Measurements from ENCODE around the gene RETREG3.
A peak's percentile ranks its signal among the peaks of the same experiment; 100 is the strongest.
"Not testable (repeated sequence)": the region's sequence is repeated elsewhere in the genome, so short reads cannot be mapped to it uniquely, and the experiment has no call there.

RETREG3 gene

DNA sequence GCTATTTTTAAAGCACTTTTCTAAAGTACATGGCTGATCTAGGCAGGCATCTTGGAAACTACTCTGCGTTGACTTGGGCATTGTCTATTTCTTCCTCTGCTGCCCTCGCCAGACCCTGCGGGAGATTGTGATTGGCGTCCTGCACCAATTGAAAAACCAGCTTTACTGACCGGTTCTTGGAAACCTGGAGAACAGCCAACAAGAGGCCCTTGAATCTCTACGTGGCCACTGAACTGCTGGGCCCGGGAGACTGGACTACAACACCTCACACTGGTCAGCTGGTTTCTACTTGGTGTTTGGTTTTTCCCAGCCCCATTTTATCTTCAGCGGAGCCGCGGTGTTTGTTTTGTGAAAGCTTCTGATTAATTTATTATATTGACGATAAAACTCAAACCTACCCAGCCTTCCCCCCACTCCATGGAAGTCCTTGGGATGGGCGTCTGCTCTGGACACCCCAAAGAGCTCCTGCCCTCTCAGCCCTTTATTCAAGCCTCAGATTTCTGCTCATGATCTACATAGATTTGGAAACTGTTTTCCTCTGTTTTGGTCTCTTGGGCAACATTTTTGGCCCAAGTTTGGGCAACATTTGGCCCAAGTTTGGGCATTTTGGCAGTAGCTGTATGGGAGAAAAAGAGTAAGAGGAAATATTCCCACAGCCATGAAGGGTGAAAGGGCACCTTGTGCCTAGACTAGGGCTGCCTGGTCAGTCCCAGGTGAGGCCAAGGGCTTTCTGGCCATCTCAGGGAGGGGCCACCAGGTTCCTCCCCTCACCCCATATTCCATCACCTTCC is 37.5 kb downstream of the RETREG3 start:
- no peak for DNase-seq (ENCODE audit: low spot score)

DNA sequence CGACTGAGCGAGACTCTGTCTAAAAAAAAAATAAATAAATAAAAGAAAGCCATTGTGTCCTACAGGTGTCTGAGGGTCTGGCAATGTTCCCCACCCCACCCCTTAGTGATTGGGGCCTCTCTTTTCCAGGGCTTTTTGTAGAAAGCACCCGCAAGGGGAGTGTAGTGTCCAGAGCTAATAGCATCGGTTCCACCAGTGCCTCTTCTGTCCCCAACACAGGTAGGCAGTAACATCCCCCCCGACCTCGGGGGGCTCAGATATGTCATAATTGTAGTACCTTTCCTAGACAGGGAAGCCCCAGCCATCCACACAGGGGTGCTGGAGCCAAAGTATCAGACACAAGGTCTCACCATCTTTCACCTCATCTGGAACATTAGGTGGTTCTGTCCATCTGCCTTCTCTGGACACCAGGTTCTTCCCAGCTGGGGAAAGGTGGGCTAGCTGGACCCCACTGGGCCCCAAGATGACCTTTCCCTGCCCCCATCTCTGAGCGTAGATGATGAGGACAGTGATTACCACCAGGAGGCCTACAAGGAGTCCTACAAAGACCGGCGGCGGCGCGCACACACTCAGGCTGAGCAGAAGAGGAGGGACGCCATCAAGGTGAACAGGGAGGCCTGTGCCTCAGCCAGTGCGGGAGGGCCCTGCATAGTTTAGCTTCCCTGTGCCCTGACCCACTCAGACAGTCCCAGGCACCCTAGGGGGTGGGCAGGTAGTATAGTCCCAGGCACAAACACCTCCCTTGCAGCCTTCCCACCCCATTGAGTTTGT is 40.6 kb downstream of the RETREG3 start:
- no peak for DNase-seq (ENCODE audit: low spot score)

DNA sequence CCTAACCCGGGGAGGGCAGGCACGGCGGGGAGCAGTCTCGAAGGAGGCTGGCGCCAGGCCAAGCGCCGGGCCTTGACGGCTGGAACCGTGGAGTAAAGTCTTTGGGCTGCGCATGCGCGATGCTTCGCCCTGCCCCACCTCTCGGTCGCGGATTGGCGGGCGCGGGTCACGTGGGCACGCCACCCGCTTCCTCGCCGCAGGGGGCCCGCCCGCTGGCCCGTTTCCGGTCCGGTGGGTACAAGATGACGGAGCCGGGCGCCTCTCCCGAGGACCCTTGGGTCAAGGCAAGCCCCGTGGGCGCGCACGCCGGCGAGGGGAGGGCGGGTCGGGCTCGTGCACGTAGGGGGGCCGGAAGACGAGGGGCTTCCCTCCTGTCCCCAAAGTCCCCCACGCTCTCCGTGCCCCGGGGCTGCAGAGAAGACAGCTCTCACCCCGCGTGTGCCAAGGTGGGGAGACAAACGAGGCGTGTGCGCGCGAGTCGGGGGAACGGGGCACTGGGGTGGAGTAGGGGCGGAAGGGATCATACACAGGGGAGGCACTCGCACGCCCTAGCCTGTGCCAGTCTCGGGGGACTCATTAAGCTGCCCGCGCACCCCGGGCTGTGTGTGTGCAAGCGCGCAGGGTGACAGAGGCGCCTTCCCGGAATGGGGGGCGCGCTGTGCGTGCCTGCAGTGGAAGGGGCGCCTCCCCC is 42.1 kb downstream of the RETREG3 start, which contains the start of gene MLX:
Gene MLX, plus strand, starts transcription at position 218 of the 691 bp plus-strand sequence. Its CDS starts 25 bp downstream, at position 243.
- peak; percentile 100 for DNase-seq (ENCODE audit: low spot score)

DNA sequence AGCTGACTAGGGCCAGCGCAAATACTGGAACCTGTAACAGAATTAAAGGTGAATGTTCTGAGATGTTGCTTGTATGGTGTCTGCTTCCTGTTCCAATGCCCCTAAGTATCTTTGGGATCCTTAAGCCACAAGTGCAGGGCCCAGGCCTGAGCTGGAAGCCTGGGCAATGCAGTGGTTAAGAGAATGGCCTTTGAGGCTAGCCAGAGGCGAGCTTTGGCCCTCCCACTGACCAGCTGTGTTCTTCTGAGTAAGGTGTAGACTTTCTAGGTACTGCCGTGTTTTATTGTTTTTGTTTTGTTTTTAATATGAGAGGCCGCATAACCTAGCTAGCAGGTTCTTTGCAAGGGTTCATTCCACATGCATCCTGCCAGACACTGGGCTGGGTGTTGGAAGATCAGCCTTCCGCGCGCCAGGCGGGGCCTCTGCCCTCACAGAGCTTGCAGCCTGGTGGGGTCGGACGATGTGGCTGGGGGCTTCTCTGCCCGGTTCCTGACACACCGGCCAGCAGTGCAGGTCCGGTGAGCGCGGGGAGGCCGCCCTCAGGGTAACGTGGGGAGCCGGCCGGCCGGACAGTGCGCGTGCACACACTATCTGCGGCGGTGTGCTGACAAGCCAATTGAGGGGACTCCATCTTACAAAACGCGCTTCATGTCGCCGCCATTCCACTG is 42.8 kb downstream of the RETREG3 start:
- no peak for DNase-seq (ENCODE audit: low spot score)

DNA sequence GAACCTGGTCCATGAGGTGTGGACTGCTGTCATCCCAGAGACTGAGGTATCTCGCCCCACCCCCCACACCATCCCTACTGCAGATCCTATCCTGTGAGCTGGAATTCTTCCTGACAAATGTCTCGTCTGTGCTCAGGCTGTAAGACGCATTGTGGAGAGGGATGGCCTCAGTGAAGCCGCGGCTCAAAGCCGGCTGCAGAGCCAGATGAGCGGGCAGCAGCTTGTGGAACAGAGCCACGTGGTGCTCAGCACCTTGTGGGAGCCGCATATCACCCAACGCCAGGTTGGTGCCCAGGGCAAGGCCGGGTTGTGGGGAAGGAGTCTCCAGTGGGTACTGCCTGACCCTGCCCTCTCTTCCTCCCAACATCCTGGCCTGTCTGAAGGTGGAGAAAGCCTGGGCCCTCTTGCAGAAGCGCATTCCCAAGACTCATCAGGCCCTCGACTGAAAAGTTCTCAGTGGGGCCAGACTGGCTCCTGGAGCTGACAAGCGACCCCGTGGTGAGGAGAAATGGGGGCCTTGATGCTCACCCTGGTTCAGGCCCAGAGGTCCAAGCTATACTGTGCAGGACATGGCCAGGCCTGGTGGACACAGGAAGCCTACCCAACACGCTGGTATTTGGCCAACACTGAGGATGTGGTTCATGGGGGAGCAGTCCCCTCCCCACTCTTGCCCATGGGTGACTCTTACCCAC is 43.5 kb downstream of the RETREG3 start:
- DNase-seq (ENCODE audit: low spot score), result no peak

DNA sequence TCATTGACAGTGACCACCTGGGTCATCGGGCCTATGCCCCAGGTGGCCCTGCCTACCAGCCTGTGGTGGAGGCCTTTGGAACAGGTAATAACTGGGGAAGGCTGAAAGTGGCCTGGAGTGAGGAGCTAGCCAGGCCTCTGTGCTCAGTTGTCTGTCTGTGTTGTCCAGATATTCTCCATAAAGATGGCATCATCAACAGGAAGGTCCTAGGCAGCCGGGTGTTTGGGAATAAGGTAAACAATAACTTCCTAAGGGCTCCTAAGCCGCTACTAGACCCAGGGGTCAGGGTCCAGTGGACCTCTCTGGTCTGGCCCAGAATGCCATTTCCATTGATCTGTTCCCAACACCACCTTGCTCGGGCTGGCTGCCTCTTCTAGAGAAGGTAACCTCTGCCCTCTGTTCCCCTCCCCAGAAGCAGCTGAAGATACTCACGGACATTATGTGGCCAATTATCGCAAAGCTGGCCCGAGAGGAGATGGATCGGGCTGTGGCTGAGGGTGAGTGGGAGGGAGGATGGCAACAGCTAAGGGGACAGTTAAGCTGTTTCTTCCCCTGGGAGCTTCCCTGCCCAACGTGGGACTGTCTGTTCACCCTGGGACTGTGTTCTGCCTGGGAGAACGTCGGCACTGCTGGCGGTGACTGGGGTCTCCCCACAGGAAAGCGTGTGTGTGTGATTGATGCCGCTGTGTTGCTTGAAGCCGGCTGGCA is 44.2 kb downstream of the RETREG3 start:
- DNase-seq (ENCODE audit: low spot score), result no peak

DNA sequence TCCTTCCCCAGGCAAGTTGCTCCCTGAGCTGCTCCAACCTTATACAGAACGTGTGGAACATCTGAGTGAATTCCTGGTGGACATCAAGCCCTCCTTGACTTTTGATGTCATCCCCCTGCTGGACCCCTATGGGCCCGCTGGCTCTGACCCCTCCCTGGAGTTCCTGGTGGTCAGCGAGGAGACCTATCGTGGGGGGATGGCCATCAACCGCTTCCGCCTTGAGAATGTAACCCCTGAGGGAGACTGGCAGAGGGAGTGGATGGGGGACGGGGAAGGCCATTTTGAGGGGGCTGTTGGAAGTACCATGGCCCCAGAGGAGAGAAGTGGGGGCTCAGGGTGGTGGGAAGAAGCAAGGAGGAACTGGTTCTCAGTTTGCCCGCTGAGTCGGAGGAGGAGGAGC is 45.2 kb downstream of the RETREG3 start:
- DNase-seq (ENCODE audit: low spot score), result no peak

DNA sequence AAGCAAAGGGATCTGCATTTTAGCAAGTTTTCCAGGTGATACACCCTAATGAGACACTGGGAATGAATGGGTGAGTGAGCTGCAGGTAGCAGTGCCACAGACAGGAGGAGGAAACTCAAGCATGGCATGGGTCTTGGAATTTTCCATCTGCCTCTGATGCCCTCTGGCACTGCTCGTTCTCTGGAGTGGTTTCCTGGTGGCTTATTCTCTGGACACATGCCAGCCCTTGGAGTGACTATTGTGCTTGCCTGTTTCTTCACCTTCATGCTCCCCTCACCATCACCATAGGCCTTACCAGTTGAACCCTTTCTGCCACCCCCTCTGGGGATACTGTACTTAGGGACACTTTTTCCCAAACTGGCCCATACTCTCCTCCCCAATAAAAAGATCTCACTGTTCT is 45.6 kb downstream of the RETREG3 start:
- no peak for DNase-seq (ENCODE audit: low spot score)

DNA sequence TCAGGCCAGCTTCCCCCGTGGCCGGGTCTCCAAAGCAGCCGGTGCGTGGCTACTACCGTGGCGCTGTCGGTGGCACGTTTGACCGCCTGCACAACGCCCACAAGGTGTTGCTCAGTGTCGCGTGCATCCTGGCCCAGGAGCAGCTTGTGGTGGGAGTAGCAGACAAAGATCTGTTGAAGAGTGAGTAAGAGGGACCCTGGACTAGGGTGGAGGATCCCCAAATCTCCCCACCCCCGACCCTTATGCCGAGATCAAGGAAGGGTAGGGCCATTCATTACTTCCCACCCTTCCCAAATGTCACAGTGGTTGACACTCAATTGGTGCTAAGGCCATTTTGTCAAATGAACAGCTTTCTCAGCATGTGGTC is 46.0 kb downstream of the RETREG3 start:
- DNase-seq (ENCODE audit: low spot score), result no peak

DNA sequence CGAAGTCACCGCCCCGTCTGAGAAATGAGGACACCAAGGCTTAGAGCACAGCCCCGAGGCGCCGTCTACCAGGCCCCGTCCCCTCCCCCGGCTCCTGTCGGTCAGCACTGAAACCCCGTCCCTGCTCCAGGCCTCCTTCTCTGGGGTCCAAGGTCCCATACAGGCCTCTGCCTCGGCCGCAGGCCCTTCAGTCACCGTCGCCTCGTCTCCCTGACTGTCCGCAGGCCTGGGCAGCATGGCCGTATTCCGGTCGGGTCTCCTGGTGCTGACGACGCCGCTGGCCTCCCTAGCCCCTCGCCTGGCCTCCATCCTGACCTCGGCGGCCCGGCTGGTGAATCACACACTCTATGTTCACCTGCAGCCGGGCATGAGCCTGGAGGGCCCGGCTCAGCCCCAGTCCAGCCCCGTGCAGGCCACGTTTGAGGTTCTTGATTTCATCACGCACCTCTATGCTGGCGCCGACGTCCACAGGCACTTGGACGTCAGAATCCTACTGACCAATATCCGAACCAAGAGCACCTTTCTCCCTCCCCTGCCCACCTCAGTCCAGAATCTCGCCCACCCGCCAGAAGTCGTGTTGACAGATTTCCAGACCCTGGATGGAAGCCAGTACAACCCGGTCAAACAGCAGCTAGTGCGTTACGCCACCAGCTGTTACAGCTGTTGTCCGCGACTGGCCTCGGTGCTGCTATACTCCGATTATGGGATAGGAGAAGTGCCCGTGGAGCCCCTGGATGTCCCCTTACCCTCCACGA is 46.6 kb downstream of the RETREG3 start:
- no peak for DNase-seq (ENCODE audit: low spot score)

DNA sequence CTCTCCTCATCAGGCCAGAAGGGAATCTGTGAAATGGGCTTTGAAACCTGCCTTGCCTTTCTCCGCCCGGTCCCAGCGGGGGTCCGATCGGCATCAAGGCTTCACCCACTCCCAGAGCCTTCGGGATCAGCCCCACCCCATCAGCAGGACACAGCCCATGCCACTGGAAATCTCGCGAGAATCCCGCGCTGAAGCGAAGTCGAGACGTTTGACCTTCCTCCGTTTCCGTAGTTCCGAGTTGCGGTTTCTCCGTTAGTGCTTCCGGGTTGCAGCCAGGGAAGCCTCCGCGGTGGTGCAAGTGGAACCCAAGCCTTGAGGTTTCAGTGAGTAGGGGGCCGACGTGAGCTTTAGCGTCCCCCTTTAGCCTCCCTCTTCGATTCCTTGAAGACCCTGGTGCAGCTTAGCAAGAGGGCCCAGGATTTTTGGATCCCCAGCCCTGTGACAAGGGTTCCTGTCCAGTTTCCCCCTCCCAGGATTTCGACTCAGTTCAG is 47.2 kb downstream of the RETREG3 start, which contains the start of gene COASY:
Gene COASY, plus strand, starts transcription at position 252 of the 491 bp plus-strand sequence. CDS start 475 bp downstream, outside the sequence.
- DNase-seq (ENCODE audit: low spot score), result peak; percentile 97

DNA sequence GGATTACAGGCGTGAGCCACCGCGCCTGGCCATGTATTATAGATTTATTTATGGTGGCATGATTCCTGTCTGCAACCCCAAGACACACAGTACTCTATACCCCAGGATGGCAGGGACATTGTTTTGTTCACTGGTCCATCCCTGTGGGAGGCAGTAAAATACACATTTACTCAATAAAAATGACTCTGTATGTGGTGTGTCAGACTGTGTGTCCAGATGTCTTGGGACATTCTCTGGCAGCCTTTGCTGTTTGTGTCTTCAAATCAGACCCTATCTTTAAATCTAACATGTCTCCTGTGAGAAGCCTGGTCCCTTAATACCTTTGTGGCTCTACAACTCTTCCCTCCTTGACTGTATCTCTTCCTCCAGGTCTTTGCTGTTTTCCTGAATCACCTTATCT is 48.9 kb downstream of the RETREG3 start:
- DNase-seq (ENCODE audit: low spot score), result no peak

DNA sequence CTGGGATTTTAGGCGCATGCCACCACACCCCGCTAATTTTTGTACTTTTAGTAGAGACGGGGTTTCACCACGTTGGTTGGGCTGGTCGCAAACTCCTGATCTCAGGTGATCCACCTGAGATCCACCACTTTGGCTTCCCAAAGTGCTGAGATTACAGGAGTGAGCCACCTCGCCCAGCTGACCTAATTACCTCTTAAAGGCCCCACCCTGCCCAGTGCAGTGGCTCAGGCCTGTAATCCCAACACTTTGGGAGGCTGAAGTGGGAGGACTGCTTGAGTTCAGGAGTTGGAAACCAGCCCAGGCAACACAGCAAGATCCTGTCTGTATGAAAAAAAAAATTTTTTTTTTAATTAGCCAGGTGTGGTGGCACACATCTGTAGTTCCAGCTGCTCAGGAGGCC is 50.1 kb downstream of the RETREG3 start:
- DNase-seq (ENCODE audit: low spot score), result no peak

DNA sequence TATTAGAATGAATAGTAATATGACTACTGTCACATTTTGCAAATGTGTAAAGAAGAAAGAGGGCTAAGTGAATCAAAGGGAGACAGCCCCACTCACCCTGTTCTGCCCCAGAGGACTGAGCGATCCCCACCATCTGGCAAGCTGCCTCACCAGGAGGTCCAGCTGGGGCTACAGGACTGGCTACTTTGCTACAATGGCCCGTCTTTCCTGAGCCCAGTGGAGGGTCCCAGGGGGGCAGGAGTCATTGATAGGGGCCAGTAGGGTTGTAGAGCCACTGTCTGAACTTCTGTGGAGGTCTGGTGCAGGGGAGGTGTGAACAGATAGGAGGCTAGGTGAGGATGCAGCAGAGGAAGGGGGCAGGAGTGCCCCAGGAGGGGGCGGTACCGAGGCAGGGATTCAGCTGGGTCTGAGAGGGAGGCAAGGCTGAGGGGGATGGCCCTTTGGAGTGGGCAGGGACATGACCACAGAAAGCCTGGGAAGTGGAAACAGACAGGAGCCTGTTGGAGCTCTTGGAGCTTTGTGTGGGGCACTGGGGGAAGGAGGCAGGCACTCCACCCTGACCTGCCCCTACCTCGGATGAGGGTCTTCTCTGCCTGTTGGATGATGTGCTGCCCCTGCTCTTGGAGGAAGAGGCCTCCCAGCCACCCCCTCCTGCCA is 53.1 kb downstream of the RETREG3 start:
- not testable (repeated sequence) for DNase-seq (ENCODE audit: low spot score)

DNA sequence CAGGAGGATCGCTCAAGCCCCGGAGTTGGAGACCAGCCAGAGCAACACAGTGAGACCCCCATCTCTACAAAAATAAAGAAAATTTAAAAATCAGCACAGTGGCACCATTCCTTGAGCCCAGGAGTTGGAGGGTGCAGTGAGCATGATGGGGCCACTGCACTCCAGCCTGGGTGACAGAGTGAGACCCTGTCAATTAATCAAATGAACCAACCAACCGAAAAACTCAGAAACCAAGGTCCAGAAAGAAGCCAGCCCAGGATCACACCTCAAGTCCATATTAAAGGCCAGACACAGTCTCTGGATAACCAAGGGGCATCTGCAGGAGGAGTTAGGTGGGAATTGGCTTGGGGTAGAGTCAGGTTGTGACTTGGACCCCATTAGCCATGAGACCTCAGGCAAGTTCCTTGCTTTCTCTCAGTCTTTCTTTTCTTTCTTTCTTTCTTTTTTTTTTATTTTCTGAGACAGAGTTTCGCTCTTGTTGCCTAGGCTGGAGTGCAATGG is 54.0 kb downstream of the RETREG3 start:
- DNase-seq (ENCODE audit: low spot score), result no peak

DNA sequence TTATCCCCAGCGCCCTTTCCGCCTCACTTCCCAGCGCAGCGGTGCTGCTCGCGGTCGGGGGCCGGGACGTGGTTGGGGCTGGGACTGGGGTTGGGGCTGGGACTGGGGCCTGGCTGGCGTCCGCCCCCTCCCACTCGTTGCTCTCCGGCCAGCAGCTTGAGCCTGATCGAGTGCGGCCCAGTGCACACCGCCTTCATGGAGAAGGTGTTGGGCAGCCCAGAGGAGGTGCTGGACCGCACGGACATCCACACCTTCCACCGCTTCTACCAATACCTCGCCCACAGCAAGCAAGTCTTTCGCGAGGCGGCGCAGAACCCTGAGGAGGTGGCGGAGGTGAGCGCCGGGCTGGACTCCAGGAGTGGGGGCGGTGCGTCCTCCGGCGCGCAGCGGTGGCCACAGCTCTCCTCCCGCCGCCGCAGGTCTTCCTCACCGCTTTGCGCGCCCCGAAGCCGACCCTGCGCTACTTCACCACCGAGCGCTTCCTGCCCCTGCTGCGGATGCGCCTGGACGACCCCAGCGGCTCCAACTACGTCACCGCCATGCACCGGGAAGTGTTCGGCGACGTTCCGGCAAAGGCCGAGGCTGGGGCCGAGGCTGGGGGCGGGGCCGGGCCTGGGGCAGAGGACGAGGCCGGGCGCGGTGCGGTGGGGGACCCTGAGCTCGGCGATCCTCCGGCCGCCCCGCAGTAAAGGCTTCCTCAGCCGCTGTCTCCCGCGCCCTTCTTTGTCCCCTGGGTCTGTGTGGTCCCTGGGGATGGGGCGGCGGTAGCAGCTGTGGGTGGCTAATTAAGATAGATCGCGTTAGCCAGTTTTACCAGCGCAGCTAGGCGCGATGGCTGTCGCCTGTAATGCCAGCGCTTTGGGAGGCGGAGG is 54.7 kb downstream of the RETREG3 start:
- DNase-seq (ENCODE audit: low spot score), result peak; percentile 92

DNA sequence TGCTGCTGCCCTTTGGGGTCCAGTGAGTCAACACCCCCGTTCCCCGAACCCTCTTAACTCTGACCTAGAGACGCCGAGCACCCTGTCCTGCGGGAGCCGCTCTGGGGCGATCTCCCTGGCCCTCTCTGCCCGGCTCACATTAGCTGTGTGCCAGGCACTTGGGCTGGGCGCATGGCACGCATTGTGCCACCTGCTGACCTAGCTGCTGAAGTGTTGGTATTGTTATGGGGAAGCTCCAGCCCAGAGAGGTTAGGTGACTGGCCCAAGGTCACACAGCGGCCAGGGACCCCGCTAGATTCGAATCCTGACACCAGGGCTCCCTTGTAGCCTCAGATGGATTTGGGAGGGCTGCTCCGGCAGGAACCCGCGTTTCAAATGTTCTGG is 55.3 kb downstream of the RETREG3 start:
- no peak for DNase-seq (ENCODE audit: low spot score)

DNA sequence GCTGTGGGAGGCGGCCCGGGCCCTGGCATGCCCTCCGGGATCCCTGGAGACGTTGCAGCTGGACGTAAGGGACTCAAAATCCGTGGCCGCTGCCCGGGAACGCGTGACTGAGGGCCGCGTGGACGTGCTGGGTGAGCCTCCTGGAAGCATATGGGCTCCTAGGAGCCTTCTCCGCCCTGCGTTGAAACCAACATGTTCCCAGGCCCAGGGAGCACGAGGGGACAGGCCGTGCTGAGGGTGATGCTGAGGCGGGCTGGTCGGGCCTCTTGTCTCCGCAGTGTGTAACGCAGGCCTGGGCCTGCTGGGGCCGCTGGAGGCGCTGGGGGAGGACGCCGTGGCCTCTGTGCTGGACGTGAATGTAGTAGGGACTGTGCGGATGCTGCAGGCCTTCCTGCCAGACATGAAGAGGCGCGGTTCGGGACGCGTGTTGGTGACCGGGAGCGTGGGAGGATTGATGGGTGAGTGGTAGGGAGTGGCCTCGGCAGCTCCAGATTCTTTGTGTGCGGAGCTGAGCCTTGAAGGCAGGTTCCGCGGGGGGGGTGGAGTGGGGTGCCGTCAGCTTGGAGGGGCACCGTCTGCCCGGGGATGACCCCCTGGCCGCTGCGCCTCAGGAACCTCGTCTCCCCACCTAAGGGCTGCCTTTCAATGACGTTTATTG is 55.9 kb downstream of the RETREG3 start:
- DNase-seq (ENCODE audit: low spot score), result no peak
